WTC11 (cell line): ENCODE measurements around the gene CHN1. TPM values are rescaled to one million over a fixed set of nuclear protein-coding genes. Genes with fewer than 3 reads are reported as not detected.

Source experiments
- ATAC-seq: fragments of 200-7000 bp; cut with Tn5 transposase; 2 replicates; pipeline ENCODE4 v1.10.0; 2021; ENCODE audit warnings: mild to moderate bottlenecking, moderate library complexity
- CTCF ChIA-PET: fragments of 300-600 bp; sonication (Branson Sonifier 250); formaldehyde crosslinking; loops from one replicate; lab custom pipeline; 2021; ENCODE audit warnings: antibody characterized with exemption; lab: Charles Lee
- POLR2A ChIA-PET: fragments of 350-600 bp; sonication (Branson Sonifier 250); formaldehyde crosslinking; loops from one replicate; lab custom pipeline; 2021; ENCODE audit warnings: antibody characterized with exemption; lab: Charles Lee
- DNase-seq: peaks from one replicate; pipeline ENCODE4 v3.0.0; 2021; ENCODE audit warnings: low spot score
- H3K27ac Mint-ChIP-seq: 2 replicates; pipeline ENCODE4 v1.8.0; 2021; ENCODE audit warnings: mixed read lengths
- H3K27me3 Mint-ChIP-seq: 2 replicates; pipeline ENCODE4 v1.8.0; 2021; ENCODE audit warnings: low read depth, mild to moderate bottlenecking, moderate library complexity, mixed read lengths
- H3K36me3 Mint-ChIP-seq: 2 replicates; pipeline ENCODE4 v1.8.0; 2021; ENCODE audit warnings: mixed read lengths
- H3K4me1 Mint-ChIP-seq: 2 replicates; pipeline ENCODE4 v1.8.0; 2022; ENCODE audit warnings: mixed read lengths
- H3K4me3 Mint-ChIP-seq: 2 replicates; pipeline ENCODE4 v1.8.0; 2021; ENCODE audit warnings: mild to moderate bottlenecking, moderate library complexity, mixed read lengths
- H3K9me3 Mint-ChIP-seq: 2 replicates; pipeline ENCODE4 v1.8.0; 2021; ENCODE audit warnings: mixed read lengths
- EMX1 ChIP-seq: fragments of 250-450 bp; sonication (Bioruptor Pico); IDR thresholded peaks from 2 replicates; pipeline ENCODE4 v1.8.0; 2021; ENCODE audit warnings: mild to moderate bottlenecking
- GABPB1 ChIP-seq: sonication (generic); formaldehyde crosslinking; IDR thresholded peaks from 2 replicates; pipeline ENCODE4 v1.8.1; 2023; ENCODE audit warnings: mild to moderate bottlenecking, missing genetic modification reagents
- MXD4 ChIP-seq: fragments of 250-450 bp; sonication (Bioruptor Pico); IDR thresholded peaks from 2 replicates; pipeline ENCODE4 v1.8.0; 2021; ENCODE audit warnings: mild to moderate bottlenecking, moderate library complexity, borderline replicate concordance
- NFATC4 ChIP-seq: fragments of 250-450 bp; sonication (Bioruptor Pico); IDR thresholded peaks from 2 replicates; pipeline ENCODE4 v1.9.0; 2021; ENCODE audit warnings: mild to moderate bottlenecking
- RORB ChIP-seq: fragments of 250-450 bp; sonication (Bioruptor Pico); IDR thresholded peaks from 2 replicates; pipeline ENCODE4 v1.9.0; 2021; ENCODE audit warnings: mild to moderate bottlenecking
- SMAD4 ChIP-seq: sonication (generic); formaldehyde crosslinking; IDR thresholded peaks from 2 replicates; pipeline ENCODE4 v1.8.0; 2022; ENCODE audit warnings: mild to moderate bottlenecking, missing genetic modification reagents
- ZNF138 ChIP-seq: sonication (generic); formaldehyde crosslinking; conservative IDR thresholded peaks from 2 replicates; pipeline ENCODE4 v1.8.1; 2022; ENCODE audit warnings: mild to moderate bottlenecking, moderate library complexity, missing genetic modification reagents
- total RNA-seq: library from RNA; stranded (reverse); gene quantifications from 3 replicates; pipeline ENCODE4 v1.2.3, GENCODE V29; 2021
- TF ChIP-seq, protein P1 (sequence below): sonication (generic); formaldehyde crosslinking; IDR thresholded peaks from 2 replicates; pipeline ENCODE4 v1.8.1; 2023; ENCODE audit warnings: mild to moderate bottlenecking, missing genetic modification reagents
- TF ChIP-seq, protein P2 (sequence below): sonication (generic); formaldehyde crosslinking; IDR thresholded peaks from 2 replicates; pipeline ENCODE4 v1.8.1; 2022; ENCODE audit warnings: missing genetic modification reagents, borderline replicate concordance
- TF ChIP-seq, protein P3 (sequence below): sonication (generic); formaldehyde crosslinking; IDR thresholded peaks from 2 replicates; pipeline ENCODE4 v1.8.0; 2022; ENCODE audit warnings: mild to moderate bottlenecking, missing genetic modification reagents
- TF ChIP-seq, protein P4 (sequence below): sonication (generic); formaldehyde crosslinking; IDR thresholded peaks from 2 replicates; pipeline ENCODE4 v1.8.1; 2022; ENCODE audit warnings: mild to moderate bottlenecking, moderate library complexity, missing genetic modification reagents
- TF ChIP-seq, protein P5 (sequence below): sonication (generic); formaldehyde crosslinking; IDR thresholded peaks from 2 replicates; pipeline ENCODE4 v1.8.0; 2023; ENCODE audit warnings: missing genetic modification reagents
- TF ChIP-seq, protein P6 (sequence below): sonication (generic); formaldehyde crosslinking; conservative IDR thresholded peaks from 2 replicates; pipeline ENCODE4 v1.8.1; 2022; ENCODE audit warnings: mild to moderate bottlenecking, missing genetic modification reagents
- TF ChIP-seq, protein P7 (sequence below): sonication (generic); formaldehyde crosslinking; IDR thresholded peaks from 2 replicates; pipeline ENCODE4 v1.8.1; 2023; ENCODE audit warnings: mild to moderate bottlenecking, missing genetic modification reagents
- TF ChIP-seq, protein P8 (sequence below): fragments of 250-450 bp; sonication (Bioruptor Pico); IDR thresholded peaks from 2 replicates; pipeline ENCODE4 v2.1.2; 2022; ENCODE audit warnings: mild to moderate bottlenecking, moderate library complexity

Gene CHN1
- total RNA-seq, 1 experiment from 2014 or later: 30.0 TPM

DNA sequence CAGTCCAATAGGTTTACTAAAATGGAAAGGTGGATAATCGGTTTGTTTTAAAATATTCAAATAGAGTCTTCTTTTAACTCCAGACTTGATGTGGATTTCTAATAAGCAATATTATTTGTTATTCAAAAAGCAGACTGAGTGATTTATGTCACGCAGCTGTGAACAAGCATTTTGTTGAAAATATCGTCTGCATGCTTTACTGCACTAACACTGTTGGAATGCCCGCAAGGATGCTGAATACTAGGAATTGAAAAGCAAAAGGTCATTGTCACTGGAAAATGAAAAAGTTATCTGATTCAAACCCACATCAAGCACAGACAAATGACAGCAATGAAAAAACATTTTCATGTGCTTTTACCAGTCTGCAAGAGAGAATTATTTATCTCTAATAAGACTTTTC is 31.1 kb downstream of the CHN1 start:
- H3K4me1 Mint-ChIP-seq: peaks cover 56% of the 10 kb centered on the region
- ATAC-seq (no peak), DNase-seq (no peak)
- ChIA-PET CTCF (no interaction called here), POLR2A (no interaction called here)
- H3K36me3 Mint-ChIP-seq: peaks cover 6% of the 10 kb centered on the region
- H3K27me3 Mint-ChIP-seq: no peaks in the 10 kb centered on the region
- no peak overlapping the region for H3K27ac Mint-ChIP-seq
- no peak overlapping the region for H3K4me3 Mint-ChIP-seq
- H3K9me3 Mint-ChIP-seq: peaks cover 3% of the 10 kb centered on the region; the same call in 1 of the 2 replicates
- TF ChIP-seq RORB: no peak

DNA sequence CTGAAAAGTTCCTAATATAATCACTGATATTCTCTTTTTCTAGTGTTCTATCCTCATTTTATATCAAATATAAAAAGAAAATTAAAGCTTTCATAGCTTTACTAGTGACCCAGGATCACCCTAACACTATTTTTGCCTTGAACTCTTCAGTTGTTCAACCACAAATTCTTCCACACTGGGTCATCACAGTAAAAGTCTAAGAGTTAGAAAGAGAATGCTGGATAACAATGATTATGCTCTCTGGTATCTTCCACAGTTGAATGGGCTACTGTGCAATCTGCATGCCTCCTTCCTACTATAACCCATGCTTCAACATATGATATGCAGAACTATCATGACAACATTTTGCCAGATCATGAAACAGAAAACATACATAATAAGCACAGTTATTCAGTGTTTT is 32.3 kb downstream of the CHN1 start:
- ChIA-PET CTCF (interaction anchor here (0.7 to 1.2 kb wide), 4 partner anchors 202 to 276 kb away, joined by 3 to 5 read pairs (median 4); no protein-coding TSS in a partner anchor), POLR2A (no interaction called here)
- Mint-ChIP-seq H3K27ac (peak overlapping the region; percentile 93; the same call in 1 of the 2 replicates), H3K9me3 (peaks cover 3% of the 10 kb centered on the region; the same call in 1 of the 2 replicates), H3K4me3 (no peak overlapping the region), H3K27me3 (no peaks in the 10 kb centered on the region), H3K36me3 (peaks cover 6% of the 10 kb centered on the region), H3K4me1 (peaks cover 58% of the 10 kb centered on the region)
- ATAC-seq: no peak
- no peak for DNase-seq
- TF ChIP-seq, protein P1, sequence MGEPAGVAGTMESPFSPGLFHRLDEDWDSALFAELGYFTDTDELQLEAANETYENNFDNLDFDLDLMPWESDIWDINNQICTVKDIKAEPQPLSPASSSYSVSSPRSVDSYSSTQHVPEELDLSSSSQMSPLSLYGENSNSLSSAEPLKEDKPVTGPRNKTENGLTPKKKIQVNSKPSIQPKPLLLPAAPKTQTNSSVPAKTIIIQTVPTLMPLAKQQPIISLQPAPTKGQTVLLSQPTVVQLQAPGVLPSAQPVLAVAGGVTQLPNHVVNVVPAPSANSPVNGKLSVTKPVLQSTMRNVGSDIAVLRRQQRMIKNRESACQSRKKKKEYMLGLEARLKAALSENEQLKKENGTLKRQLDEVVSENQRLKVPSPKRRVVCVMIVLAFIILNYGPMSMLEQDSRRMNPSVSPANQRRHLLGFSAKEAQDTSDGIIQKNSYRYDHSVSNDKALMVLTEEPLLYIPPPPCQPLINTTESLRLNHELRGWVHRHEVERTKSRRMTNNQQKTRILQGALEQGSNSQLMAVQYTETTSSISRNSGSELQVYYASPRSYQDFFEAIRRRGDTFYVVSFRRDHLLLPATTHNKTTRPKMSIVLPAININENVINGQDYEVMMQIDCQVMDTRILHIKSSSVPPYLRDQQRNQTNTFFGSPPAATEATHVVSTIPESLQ (CRISPR knock-in tag): no peak
- TF ChIP-seq, protein P2, sequence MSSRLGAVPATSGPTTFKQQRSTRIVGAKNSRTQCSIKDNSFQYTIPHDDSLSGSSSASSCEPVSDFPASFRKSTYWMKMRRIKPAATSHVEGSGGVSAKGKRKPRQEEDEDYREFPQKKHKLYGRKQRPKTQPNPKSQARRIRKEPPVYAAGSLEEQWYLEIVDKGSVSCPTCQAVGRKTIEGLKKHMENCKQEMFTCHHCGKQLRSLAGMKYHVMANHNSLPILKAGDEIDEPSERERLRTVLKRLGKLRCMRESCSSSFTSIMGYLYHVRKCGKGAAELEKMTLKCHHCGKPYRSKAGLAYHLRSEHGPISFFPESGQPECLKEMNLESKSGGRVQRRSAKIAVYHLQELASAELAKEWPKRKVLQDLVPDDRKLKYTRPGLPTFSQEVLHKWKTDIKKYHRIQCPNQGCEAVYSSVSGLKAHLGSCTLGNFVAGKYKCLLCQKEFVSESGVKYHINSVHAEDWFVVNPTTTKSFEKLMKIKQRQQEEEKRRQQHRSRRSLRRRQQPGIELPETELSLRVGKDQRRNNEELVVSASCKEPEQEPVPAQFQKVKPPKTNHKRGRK (CRISPR knock-in tag): no peak
- TF ChIP-seq RORB (no peak), SMAD4 (CRISPR knock-in tag) (no peak), ZNF138 (CRISPR knock-in tag) (no peak), MXD4 (CRISPR knock-in tag) (no peak), GABPB1 (no peak)
- TF ChIP-seq, protein P3, sequence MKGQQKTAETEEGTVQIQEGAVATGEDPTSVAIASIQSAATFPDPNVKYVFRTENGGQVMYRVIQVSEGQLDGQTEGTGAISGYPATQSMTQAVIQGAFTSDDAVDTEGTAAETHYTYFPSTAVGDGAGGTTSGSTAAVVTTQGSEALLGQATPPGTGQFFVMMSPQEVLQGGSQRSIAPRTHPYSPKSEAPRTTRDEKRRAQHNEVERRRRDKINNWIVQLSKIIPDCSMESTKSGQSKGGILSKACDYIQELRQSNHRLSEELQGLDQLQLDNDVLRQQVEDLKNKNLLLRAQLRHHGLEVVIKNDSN (CRISPR knock-in tag): no peak
- TF ChIP-seq, protein P4, sequence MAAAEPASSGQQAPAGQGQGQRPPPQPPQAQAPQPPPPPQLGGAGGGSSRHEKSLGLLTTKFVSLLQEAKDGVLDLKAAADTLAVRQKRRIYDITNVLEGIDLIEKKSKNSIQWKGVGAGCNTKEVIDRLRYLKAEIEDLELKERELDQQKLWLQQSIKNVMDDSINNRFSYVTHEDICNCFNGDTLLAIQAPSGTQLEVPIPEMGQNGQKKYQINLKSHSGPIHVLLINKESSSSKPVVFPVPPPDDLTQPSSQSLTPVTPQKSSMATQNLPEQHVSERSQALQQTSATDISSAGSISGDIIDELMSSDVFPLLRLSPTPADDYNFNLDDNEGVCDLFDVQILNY: no peak
- TF ChIP-seq, protein P5, sequence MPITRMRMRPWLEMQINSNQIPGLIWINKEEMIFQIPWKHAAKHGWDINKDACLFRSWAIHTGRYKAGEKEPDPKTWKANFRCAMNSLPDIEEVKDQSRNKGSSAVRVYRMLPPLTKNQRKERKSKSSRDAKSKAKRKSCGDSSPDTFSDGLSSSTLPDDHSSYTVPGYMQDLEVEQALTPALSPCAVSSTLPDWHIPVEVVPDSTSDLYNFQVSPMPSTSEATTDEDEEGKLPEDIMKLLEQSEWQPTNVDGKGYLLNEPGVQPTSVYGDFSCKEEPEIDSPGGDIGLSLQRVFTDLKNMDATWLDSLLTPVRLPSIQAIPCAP (CRISPR knock-in tag): no peak
- TF ChIP-seq, protein P6, sequence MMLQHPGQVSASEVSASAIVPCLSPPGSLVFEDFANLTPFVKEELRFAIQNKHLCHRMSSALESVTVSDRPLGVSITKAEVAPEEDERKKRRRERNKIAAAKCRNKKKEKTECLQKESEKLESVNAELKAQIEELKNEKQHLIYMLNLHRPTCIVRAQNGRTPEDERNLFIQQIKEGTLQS (CRISPR knock-in tag): no peak

DNA sequence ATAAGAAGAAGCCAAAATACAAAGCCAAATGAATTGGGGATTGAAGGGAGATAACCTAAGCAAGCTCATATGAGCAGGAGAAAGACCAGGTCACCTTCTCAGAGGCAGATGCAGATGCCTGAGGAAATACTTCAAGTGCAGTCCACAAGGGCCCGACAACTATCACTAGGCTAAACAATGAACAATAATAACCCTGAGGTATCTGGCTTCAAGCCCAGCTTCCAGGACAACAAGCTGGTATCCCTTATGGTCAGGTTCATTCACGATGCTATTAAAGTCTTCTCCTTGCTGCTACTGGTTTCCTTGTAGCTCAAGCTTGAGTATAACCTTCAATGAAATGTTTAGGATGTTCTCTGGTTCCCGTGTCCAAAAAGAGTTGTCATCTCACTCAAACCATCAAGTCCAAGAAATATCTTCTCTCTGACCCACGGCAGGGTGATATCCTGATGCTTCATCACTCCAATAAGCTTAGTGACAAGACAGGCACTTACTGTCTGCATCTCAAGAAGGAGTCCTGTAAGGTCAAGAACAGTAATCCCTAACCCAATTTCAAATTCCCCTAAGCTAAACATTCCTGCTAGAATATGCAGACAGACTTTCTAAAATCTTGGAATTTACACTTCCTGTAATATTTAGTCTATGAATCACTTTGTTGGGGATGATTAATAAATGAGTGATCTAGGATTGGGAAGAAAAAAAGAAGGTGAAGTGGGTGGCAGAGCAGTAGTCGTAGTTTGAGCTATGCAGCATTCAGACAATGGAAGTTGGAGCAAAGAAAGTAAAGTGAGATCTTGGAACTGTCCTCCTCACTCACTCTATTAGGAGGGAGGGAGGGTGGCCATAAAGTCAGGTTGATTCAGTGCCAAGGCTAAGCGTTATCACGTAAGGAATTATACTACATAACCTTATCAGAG is 33.1 kb downstream of the CHN1 start:
- CTCF ChIA-PET: interaction anchor here (0.8 to 1.4 kb wide), 4 partner anchors 18 to 275 kb away, joined by 3 to 5 read pairs (median 4); no protein-coding TSS in a partner anchor
- ATAC-seq (no peak), DNase-seq (no peak)
- POLR2A ChIA-PET: no interaction called here
- H3K36me3 Mint-ChIP-seq: peaks cover 6% of the 10 kb centered on the region
- H3K27me3 Mint-ChIP-seq: no peaks in the 10 kb centered on the region
- H3K27ac Mint-ChIP-seq: peak overlapping the region; percentile 10
- H3K4me1 Mint-ChIP-seq: peaks cover 60% of the 10 kb centered on the region
- peaks cover 3% of the 10 kb centered on the region; the same call in 1 of the 2 replicates for H3K9me3 Mint-ChIP-seq
- no peak overlapping the region for H3K4me3 Mint-ChIP-seq
- TF ChIP-seq, protein P2 (CRISPR knock-in tag): no peak
- TF ChIP-seq NFATC4 (CRISPR knock-in tag): no peak
- TF ChIP-seq, protein P7, sequence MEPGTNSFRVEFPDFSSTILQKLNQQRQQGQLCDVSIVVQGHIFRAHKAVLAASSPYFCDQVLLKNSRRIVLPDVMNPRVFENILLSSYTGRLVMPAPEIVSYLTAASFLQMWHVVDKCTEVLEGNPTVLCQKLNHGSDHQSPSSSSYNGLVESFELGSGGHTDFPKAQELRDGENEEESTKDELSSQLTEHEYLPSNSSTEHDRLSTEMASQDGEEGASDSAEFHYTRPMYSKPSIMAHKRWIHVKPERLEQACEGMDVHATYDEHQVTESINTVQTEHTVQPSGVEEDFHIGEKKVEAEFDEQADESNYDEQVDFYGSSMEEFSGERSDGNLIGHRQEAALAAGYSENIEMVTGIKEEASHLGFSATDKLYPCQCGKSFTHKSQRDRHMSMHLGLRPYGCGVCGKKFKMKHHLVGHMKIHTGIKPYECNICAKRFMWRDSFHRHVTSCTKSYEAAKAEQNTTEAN (CRISPR knock-in tag): no peak
- TF ChIP-seq EMX1 (CRISPR knock-in tag): no peak
- TF ChIP-seq, protein P8, sequence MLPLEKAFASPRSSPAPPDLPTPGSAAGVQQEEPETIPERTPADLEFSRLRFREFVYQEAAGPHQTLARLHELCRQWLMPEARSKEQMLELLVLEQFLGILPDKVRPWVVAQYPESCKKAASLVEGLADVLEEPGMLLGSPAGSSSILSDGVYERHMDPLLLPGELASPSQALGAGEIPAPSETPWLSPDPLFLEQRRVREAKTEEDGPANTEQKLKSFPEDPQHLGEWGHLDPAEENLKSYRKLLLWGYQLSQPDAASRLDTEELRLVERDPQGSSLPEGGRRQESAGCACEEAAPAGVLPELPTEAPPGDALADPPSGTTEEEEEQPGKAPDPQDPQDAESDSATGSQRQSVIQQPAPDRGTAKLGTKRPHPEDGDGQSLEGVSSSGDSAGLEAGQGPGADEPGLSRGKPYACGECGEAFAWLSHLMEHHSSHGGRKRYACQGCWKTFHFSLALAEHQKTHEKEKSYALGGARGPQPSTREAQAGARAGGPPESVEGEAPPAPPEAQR (CRISPR knock-in tag): no peak
